HL-60 (cell line): ENCODE results near the gene RBMS3.

Experiments
- DNase-seq, 2 experiments: peaks; one replicate each; pipeline ENCODE4 v3.0.0-alpha.2; 2010 to 2020; ENCODE audit warnings: low read depth in 1 of 2, low spot score in 1 of 2
- H3K27ac ChIP-seq: fragments of 250-450 bp; sonication (Bioruptor Pico); replicated peaks from 2 replicates; pipeline ENCODE4 v1.5.1; 2020; ENCODE audit warnings: mild to moderate bottlenecking, moderate library complexity
- H3K27me3 ChIP-seq: fragments of 250-450 bp; sonication (Bioruptor Pico); 2 replicates; pipeline ENCODE4 v1.5.1; 2021; ENCODE audit warnings: mild to moderate bottlenecking, moderate library complexity; ENCODE audit not compliant: insufficient read depth, poor library complexity, severe bottlenecking
- H3K4me3 ChIP-seq: replicated peaks from 2 replicates; pipeline ENCODE4 v1.5.1; 2011; ENCODE audit warnings: mild to moderate bottlenecking, control low read depth, low read length; ENCODE audit not compliant: insufficient read depth
- GABPA ChIP-seq: IDR thresholded peaks from 2 replicates; pipeline ENCODE4 v1.6.1; 2012; ENCODE audit warnings: low read depth
- POLR2AphosphoS5 ChIP-seq: IDR thresholded peaks from 2 replicates; pipeline ENCODE4 v1.6.1; 2012; ENCODE audit warnings: low read depth
- SPI1 ChIP-seq: IDR thresholded peaks from 2 replicates; pipeline ENCODE4 v1.6.1; 2012; ENCODE audit warnings: low read depth, mild to moderate bottlenecking, borderline replicate concordance
- TF ChIP-seq, protein P1 (sequence below): IDR thresholded peaks from one replicate; pipeline ENCODE4 v1.5.1; 2011; ENCODE audit warnings: low read length, control low read depth, inconsistent platforms; ENCODE audit not compliant: insufficient read depth
- TF ChIP-seq, protein P2 (sequence below): IDR thresholded peaks from 2 replicates; pipeline ENCODE4 v1.6.1; 2012; ENCODE audit warnings: low read depth; ENCODE audit not compliant: insufficient replicate concordance

The RBMS3 gene

DNA sequence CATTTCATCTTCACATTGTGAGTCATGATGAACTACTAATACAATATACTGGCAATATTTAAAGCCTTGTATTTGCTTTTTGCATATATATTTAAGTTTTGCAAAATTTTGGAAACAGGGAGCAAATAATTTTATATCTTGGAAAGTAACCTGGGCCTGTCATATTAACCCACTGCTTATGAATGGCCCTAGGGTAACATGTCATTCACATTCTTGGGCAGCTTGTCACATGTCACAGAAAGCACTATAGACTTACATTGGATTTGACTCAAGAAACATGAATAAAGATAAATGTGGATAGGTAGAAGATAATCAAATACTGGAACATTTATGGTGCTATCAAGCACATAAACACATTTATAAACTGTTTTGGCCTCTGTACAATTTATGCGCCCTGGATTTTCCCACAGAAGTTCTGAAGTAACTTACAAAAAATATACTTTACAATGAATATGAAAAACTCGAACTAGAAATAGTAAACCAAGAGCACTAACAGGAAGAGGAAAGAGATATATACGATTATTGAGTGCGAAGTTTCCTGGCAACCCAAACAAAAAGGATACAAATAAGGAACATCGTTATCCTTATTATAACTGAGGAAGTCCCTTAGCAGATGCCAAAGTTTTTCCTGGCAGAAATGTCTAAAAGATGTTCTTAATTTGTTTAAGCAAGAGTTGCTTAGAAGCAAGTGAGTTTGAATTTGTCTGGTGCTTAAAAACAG is 257.2 kb downstream of the RBMS3 start:
- no peaks in the 10 kb centered on the region for H3K27me3 ChIP-seq
- TF ChIP-seq, protein P1, sequence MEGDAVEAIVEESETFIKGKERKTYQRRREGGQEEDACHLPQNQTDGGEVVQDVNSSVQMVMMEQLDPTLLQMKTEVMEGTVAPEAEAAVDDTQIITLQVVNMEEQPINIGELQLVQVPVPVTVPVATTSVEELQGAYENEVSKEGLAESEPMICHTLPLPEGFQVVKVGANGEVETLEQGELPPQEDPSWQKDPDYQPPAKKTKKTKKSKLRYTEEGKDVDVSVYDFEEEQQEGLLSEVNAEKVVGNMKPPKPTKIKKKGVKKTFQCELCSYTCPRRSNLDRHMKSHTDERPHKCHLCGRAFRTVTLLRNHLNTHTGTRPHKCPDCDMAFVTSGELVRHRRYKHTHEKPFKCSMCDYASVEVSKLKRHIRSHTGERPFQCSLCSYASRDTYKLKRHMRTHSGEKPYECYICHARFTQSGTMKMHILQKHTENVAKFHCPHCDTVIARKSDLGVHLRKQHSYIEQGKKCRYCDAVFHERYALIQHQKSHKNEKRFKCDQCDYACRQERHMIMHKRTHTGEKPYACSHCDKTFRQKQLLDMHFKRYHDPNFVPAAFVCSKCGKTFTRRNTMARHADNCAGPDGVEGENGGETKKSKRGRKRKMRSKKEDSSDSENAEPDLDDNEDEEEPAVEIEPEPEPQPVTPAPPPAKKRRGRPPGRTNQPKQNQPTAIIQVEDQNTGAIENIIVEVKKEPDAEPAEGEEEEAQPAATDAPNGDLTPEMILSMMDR: no peak
- no peak for TF ChIP-seq POLR2AphosphoS5
- TF ChIP-seq GABPA: no peak
- TF ChIP-seq SPI1: no peak
- TF ChIP-seq, protein P2, sequence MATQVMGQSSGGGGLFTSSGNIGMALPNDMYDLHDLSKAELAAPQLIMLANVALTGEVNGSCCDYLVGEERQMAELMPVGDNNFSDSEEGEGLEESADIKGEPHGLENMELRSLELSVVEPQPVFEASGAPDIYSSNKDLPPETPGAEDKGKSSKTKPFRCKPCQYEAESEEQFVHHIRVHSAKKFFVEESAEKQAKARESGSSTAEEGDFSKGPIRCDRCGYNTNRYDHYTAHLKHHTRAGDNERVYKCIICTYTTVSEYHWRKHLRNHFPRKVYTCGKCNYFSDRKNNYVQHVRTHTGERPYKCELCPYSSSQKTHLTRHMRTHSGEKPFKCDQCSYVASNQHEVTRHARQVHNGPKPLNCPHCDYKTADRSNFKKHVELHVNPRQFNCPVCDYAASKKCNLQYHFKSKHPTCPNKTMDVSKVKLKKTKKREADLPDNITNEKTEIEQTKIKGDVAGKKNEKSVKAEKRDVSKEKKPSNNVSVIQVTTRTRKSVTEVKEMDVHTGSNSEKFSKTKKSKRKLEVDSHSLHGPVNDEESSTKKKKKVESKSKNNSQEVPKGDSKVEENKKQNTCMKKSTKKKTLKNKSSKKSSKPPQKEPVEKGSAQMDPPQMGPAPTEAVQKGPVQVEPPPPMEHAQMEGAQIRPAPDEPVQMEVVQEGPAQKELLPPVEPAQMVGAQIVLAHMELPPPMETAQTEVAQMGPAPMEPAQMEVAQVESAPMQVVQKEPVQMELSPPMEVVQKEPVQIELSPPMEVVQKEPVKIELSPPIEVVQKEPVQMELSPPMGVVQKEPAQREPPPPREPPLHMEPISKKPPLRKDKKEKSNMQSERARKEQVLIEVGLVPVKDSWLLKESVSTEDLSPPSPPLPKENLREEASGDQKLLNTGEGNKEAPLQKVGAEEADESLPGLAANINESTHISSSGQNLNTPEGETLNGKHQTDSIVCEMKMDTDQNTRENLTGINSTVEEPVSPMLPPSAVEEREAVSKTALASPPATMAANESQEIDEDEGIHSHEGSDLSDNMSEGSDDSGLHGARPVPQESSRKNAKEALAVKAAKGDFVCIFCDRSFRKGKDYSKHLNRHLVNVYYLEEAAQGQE: no peak
- no peak overlapping the region for H3K4me3 ChIP-seq
- H3K27ac ChIP-seq: no peak overlapping the region
- DNase-seq: no peak

DNA sequence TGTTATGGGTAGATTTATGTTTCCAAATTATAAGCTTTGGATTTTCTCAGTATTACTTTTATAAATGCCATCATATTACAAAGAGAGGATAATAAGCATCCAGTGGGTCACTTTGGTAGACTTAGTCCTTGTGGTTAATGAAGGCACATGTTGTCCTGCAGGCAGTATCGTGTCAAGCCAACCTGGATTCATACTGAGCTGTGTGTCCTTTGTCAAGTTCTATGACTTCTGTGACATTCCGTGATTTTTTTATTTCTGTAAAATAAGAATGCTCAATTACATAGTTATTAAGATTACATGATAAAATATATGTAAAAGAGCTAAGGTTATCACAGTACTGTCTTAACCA is 257.7 kb downstream of the RBMS3 start:
- Histone ChIP-seq H3K27me3 (no peaks in the 10 kb centered on the region), H3K27ac (no peak overlapping the region), H3K4me3 (no peak overlapping the region)
- TF ChIP-seq GABPA: no peak
- no peak for TF ChIP-seq SPI1
- no peak for TF ChIP-seq POLR2AphosphoS5
- TF ChIP-seq, protein P2: no peak
- TF ChIP-seq, protein P1: no peak
- DNase-seq: no peak

DNA sequence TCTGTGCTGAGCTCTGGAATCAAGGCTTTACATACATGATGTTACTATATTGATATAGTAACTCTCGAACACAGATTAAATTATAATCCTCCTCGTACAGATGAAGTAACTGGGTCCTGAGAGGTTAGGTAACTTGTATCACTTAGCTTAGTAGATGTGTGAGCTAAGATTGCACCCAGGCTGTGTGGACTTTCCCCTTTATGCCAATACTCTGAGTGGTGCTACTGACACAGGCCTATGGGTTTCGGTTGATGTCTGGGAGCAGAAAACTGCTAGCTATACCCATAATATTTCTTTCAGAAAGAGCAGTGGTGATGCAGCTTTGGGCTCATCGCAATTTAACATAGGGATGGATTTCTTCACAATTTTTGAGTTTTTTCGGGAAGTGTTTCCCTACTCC is 259.7 kb downstream of the RBMS3 start:
- Histone ChIP-seq H3K27ac (no peak overlapping the region), H3K4me3 (no peak overlapping the region), H3K27me3 (no peaks in the 10 kb centered on the region)
- no peak for DNase-seq
- TF ChIP-seq GABPA (no peak), SPI1 (no peak)
- TF ChIP-seq, protein P2: no peak
